Bronchial epithelial cell (primary cell): ENCODE data around the gene ZNF263. TPM values are rescaled to one million over a fixed set of nuclear protein-coding genes. Genes with fewer than 3 reads are reported as not detected.
"Not testable (repeated sequence)": the region's sequence is repeated elsewhere in the genome, so short reads cannot be mapped to it uniquely, and the experiment has no call there.

Experiments used
- DNase-seq: peaks from one replicate; pipeline ENCODE4 v3.0.0-alpha.2; 2010; ENCODE audit warnings: low read depth
- FAIRE-seq: peaks from 2 replicates; lab custom pipeline; 2011; peaks lifted over from hg19 to GRCh38; lab: Jason Lieb, UNC
- H3K27me3 ChIP-seq: 2 replicates; pipeline ENCODE4 v1.5.1; 2011; ENCODE audit warnings: low read length; ENCODE audit not compliant: control insufficient read depth, insufficient read depth
- H3K36me3 ChIP-seq: 2 replicates; pipeline ENCODE4 v1.5.1; 2011; ENCODE audit warnings: low read length; ENCODE audit not compliant: control insufficient read depth, insufficient read depth
- H3K4me3 ChIP-seq: 2 replicates; pipeline ENCODE4 v1.5.1; 2011; ENCODE audit warnings: mild to moderate bottlenecking, low read depth, low read length, control low read depth
- CTCF ChIP-seq: IDR thresholded peaks from 2 replicates; pipeline ENCODE4 v1.5.1; 2011; ENCODE audit warnings: mild to moderate bottlenecking, moderate library complexity, low read length, control low read depth, inconsistent platforms; ENCODE audit not compliant: insufficient read depth, severe bottlenecking
- total RNA-seq: library from RNA; depleted of rRNA; stranded (reverse); fragments of >200 nt; gene quantifications from 2 replicates; pipeline ENCODE4 v1.2.1, GENCODE V29; 2014

The ZNF263 gene
- total RNA-seq, 1 donor from 2014 or later: 60.6 TPM

- Histone ChIP-seq H3K4me3 (no peak overlapping the region), H3K36me3 (no peaks in the 10 kb centered on the region), H3K27me3 (no peaks in the 10 kb centered on the region)
- no peak for FAIRE-seq
- DNase-seq: no peak
- TF ChIP-seq CTCF: no peak
Measured at GRCh38 chr16:3259836-3260235, 23.5 kb upstream of the ZNF263 start.

GRCh38 chr16:3262517-3262916 lies 20.8 kb upstream of the ZNF263 start:
- TF ChIP-seq CTCF: no peak
- FAIRE-seq: no peak
- no peak overlapping the region for H3K4me3 ChIP-seq
- no peaks in the 10 kb centered on the region for H3K27me3 ChIP-seq
- no peaks in the 10 kb centered on the region for H3K36me3 ChIP-seq
- DNase-seq: no peak

- Histone ChIP-seq H3K4me3 (peak overlapping the region; percentile 77), H3K27me3 (no peaks in the 10 kb centered on the region), H3K36me3 (no peaks in the 10 kb centered on the region)
- FAIRE-seq: no peak
- peak; percentile 85 for DNase-seq
- TF ChIP-seq CTCF: peak; percentile 49
Measured at GRCh38 chr16:3264137-3265036, 18.9 kb upstream of the ZNF263 start.

GRCh38 chr16:3266873-3267537 lies 16.3 kb upstream of the ZNF263 start:
- Histone ChIP-seq H3K36me3 (no peaks in the 10 kb centered on the region), H3K4me3 (no peak overlapping the region), H3K27me3 (no peaks in the 10 kb centered on the region)
- DNase-seq (no peak), FAIRE-seq (no peak)
- TF ChIP-seq CTCF: peak; percentile 31

GRCh38 chr16:3268294-3268693 lies 15.0 kb upstream of the ZNF263 start:
- H3K27me3 ChIP-seq: no peaks in the 10 kb centered on the region
- H3K4me3 ChIP-seq: no peak overlapping the region
- FAIRE-seq (no peak), DNase-seq (no peak)
- TF ChIP-seq CTCF: no peak
- H3K36me3 ChIP-seq: no peaks in the 10 kb centered on the region

GRCh38 chr16:3270718-3271117 lies 12.6 kb upstream of the ZNF263 start:
- not testable (repeated sequence) for DNase-seq, H3K4me3 ChIP-seq, FAIRE-seq, H3K27me3 ChIP-seq, H3K36me3 ChIP-seq

GRCh38 chr16:3271281-3271680 lies 12.0 kb upstream of the ZNF263 start:
- H3K27me3 ChIP-seq, H3K4me3 ChIP-seq, H3K36me3 ChIP-seq, DNase-seq, FAIRE-seq: not testable (repeated sequence)
